GM23248 (cell line): ENCODE results near the gene CDH4.

Experiments used
- EZH2 ChIP-seq: fragments of 200-600 bp; sonication (generic); IDR thresholded peaks from 2 replicates; pipeline ENCODE4 v1.6.1; 2018; ENCODE audit warnings: antibody characterized with exemption, mild to moderate bottlenecking; ENCODE audit not compliant: insufficient read depth, poor library complexity, severe bottlenecking
- EZH2phosphoT487 ChIP-seq: fragments of 200-600 bp; sonication (generic); IDR thresholded peaks from 2 replicates; pipeline ENCODE4 v1.6.1; 2018; ENCODE audit warnings: antibody characterized with exemption, moderate library complexity, mild to moderate bottlenecking, low read depth; ENCODE audit not compliant: insufficient read depth

DNA sequence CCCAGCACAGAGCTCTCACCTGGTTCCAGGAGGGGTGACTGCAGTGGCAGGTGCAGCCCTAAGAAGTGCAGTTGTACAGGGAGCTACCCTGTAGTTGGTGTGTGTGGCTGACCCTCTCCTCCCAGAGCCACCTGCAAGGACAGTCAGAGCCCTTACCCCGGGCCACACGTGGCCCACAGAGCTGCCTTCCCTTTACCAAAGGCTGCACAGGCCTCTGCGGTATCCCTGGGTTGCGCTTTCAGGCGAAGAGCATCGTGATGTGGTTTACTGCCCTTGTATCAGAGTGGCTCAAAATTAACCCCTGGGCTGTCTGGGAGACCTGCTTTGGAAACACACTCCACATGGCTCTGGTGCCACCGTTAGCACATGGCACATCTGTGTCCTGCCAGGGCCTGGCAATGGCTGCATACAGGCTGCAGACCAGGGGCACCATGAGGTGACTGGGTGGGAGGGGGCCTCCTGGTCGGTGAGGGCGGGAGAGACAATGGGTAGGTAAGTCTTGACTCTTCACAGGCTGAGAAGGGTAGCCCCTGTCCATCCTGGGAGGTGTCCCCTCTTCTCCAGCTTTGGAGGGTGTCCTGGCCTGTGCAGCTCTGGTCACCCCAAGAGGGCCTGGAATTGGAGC lies 81.5 kb downstream of the CDH4 start:
- no peak for TF ChIP-seq EZH2
- no peak for TF ChIP-seq EZH2phosphoT487
